A673 (cell line): ENCODE measurements around the gene DTNA. TPM values are rescaled to one million over a fixed set of nuclear protein-coding genes. Genes with fewer than 3 reads are reported as not detected.

Experiments used
- BruUV-seq: library from RNA; stranded (reverse); fragments of 400-500 nt; replicated peaks from 2 replicates; lab custom pipeline; 2021; lab: Mats Ljungman, UMichigan
- CTCF ChIA-PET: fragments of 300-600 bp; sonication (Branson Sonifier 250); formaldehyde crosslinking; loops from one replicate; lab custom pipeline; 2022; ENCODE audit warnings: antibody characterized with exemption; lab: Charles Lee
- POLR2A ChIA-PET: fragments of 300-600 bp; sonication (Branson Sonifier 250); formaldehyde crosslinking; loops from one replicate; lab custom pipeline; 2022; ENCODE audit warnings: antibody characterized with exemption; ENCODE audit not compliant: low non-redundant PET; lab: Charles Lee
- DNase-seq: peaks from one replicate; pipeline ENCODE4 v3.0.0-alpha.2; 2015; ENCODE audit warnings: low spot score
- H3K27ac ChIP-seq: fragments of 200-600 bp; sonication (generic); 2 replicates; pipeline ENCODE4 v1.5.1; 2016; ENCODE audit warnings: mixed run types, low read depth, mild to moderate bottlenecking, mixed read lengths, antibody characterized with exemption, low read length; ENCODE audit not compliant: poor library complexity, severe bottlenecking
- H3K27me3 ChIP-seq: fragments of 200-600 bp; sonication (generic); replicated peaks from 2 replicates; pipeline ENCODE4 v1.6.1; 2017; ENCODE audit warnings: mixed run types, low read depth, mild to moderate bottlenecking, mixed read lengths, antibody characterized with exemption, low read length; ENCODE audit not compliant: insufficient read depth, poor library complexity
- H3K36me3 ChIP-seq: fragments of 200-600 bp; sonication (generic); 2 replicates; pipeline ENCODE4 v1.6.1; 2016; ENCODE audit warnings: mixed run types, mild to moderate bottlenecking, mixed read lengths, antibody characterized with exemption, low read length; ENCODE audit not compliant: insufficient read depth, poor library complexity, severe bottlenecking
- H3K4me1 ChIP-seq: fragments of 200-600 bp; sonication (generic); 2 replicates; pipeline ENCODE4 v1.6.1; 2017; ENCODE audit warnings: mixed run types, mild to moderate bottlenecking, mixed read lengths, antibody characterized with exemption, low read length; ENCODE audit not compliant: insufficient read depth, poor library complexity, severe bottlenecking
- H3K4me3 ChIP-seq: fragments of 200-600 bp; sonication (generic); 2 replicates; pipeline ENCODE4 v1.5.1; 2016; ENCODE audit warnings: low read depth, mixed run types, mild to moderate bottlenecking, mixed read lengths, low read length; ENCODE audit not compliant: poor library complexity, severe bottlenecking
- H3K9me3 ChIP-seq: fragments of 200-600 bp; sonication (generic); 2 replicates; pipeline ENCODE4 v1.6.1; 2016; ENCODE audit warnings: mixed run types, low read depth, mild to moderate bottlenecking, mixed read lengths, antibody characterized with exemption, low read length; ENCODE audit not compliant: poor library complexity, severe bottlenecking
- EZH2 ChIP-seq: fragments of 200-600 bp; sonication (generic); IDR thresholded peaks from 2 replicates; pipeline ENCODE4 v1.6.1; 2017; ENCODE audit warnings: borderline replicate concordance, low read depth, mild to moderate bottlenecking, mixed read lengths, antibody characterized with exemption, low read length; ENCODE audit not compliant: poor library complexity, severe bottlenecking
- intact Hi-C: fragments of 100-400 bp; cut with micrococcal nuclease; formaldehyde crosslinking; loops from one replicate; pipeline ENCODE4 v1.10.0; 2022; ENCODE audit not compliant: unreplicated experiment
- total RNA-seq: library from RNA; stranded (reverse); gene quantifications from 2 replicates; pipeline ENCODE4 v1.2.3, GENCODE V29; 2021
- TF ChIP-seq, protein P1 (sequence below): fragments of 300-800, 200-600 bp; sonication (generic); conservative IDR thresholded peaks from 2 replicates; pipeline ENCODE4 v1.5.1; 2017; ENCODE audit warnings: low read depth, mild to moderate bottlenecking, antibody characterized with exemption, low read length, moderate library complexity, mixed read lengths

The DTNA gene
- total RNA-seq, 1 experiment from 2014 or later, result 18.6 TPM

DNA sequence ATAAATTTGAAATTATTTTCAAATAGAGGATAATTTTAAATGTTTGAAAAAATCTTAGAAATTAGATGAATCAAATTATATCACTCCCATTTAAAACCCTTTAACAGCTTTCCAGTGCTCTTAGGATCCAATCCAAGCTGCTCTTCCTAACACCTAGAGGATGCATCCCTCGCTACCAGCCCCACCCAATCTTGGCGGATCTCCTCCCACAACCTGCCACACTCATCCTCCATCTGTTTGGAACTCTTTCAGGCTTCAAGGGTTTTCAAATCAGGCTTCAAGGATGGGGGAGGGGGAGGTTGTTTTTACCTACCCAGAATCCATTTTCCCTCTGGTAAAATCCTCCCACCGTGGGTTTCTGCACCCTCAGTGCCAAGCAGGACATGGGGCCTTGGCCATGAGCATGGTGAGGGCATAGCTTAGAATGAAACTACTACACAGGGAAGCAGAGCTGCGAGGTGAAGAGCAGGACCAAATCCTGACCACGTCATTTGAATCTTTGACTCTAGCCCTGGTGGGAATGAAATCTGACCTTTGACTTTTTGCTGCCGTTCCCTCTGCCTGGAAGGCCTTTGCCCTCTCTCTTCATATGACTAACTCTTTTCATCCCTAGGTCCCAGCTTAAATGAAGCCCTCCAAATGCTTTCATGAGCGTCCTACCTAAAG, 218.1 kb downstream of the DTNA start:
- ChIA-PET CTCF (no interaction called here), POLR2A (no interaction called here)
- no peak for TF ChIP-seq EZH2
- TF ChIP-seq, protein P1, sequence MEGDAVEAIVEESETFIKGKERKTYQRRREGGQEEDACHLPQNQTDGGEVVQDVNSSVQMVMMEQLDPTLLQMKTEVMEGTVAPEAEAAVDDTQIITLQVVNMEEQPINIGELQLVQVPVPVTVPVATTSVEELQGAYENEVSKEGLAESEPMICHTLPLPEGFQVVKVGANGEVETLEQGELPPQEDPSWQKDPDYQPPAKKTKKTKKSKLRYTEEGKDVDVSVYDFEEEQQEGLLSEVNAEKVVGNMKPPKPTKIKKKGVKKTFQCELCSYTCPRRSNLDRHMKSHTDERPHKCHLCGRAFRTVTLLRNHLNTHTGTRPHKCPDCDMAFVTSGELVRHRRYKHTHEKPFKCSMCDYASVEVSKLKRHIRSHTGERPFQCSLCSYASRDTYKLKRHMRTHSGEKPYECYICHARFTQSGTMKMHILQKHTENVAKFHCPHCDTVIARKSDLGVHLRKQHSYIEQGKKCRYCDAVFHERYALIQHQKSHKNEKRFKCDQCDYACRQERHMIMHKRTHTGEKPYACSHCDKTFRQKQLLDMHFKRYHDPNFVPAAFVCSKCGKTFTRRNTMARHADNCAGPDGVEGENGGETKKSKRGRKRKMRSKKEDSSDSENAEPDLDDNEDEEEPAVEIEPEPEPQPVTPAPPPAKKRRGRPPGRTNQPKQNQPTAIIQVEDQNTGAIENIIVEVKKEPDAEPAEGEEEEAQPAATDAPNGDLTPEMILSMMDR, result no peak
- no peaks in the 10 kb centered on the region for H3K27me3 ChIP-seq
- DNase-seq, result no peak
- no peaks in the 10 kb centered on the region for H3K4me1 ChIP-seq
- intact Hi-C loops, result no loop called here
- no TSS peak for BruUV-seq
- no peak overlapping the region for H3K4me3 ChIP-seq
- no peak overlapping the region for H3K27ac ChIP-seq
- no peaks in the 10 kb centered on the region for H3K36me3 ChIP-seq
- H3K9me3 ChIP-seq, result no peaks in the 10 kb centered on the region

DNA sequence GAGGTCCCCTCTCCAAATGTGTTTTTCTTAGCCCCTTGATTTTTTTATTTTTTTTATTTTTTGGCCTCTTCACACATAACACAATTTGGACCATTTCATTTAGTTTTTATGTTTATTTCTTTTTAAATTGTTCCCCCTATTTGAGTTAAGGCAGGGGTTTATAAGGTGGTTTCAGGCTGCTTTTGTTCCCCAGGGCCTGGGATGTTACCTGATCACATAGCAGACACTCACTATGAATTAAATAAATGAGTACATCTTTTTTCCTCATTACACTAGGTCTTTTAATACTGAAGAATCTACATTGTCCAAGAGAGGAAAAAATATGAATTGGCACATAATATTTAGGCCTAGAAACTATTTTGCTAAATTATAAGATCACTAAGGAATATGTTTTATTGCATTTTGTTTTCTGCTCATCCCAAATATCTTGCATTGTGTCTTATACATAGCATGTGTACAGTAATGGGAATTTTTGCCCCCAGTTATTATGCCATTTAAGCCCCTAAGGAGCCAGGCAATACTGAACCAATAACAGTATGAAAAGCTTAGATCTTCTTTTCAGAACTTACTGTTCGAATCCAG, 218.7 kb downstream of the DTNA start:
- no peak for DNase-seq
- H3K4me3 ChIP-seq, result no peak overlapping the region
- H3K36me3 ChIP-seq, result no peaks in the 10 kb centered on the region
- no TSS peak for BruUV-seq
- TF ChIP-seq, protein P1, result no peak
- TF ChIP-seq EZH2, result no peak
- no peaks in the 10 kb centered on the region for H3K27me3 ChIP-seq
- intact Hi-C loops, result no loop called here
- H3K27ac ChIP-seq, result no peak overlapping the region
- no peaks in the 10 kb centered on the region for H3K9me3 ChIP-seq
- no peaks in the 10 kb centered on the region for H3K4me1 ChIP-seq
- ChIA-PET POLR2A (no interaction called here), CTCF (no interaction called here)

DNA sequence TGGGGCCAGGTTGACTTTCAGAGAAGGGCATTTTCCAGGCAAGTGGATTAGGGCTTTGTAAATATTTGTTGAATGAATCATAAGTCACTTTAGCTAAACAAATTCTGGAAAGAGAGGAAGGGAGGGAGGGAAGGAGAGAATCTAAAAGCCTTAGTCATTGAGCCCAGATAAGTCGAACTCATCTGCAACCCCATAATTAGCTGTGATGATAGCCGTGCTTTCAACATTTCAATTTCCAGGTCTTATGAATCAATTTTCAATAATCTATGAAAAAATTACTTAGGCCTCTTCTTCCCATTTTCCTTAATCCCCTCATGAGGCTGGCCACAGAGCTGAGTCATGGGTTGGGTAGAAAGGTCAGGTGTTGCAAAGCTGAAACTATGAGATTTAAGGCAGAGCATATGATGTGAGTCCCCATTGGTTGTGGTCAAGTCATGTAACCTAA, 219.3 kb downstream of the DTNA start:
- BruUV-seq, result no TSS peak
- Histone ChIP-seq H3K4me3 (no peak overlapping the region), H3K27ac (no peak overlapping the region), H3K9me3 (no peaks in the 10 kb centered on the region), H3K36me3 (no peaks in the 10 kb centered on the region), H3K27me3 (no peaks in the 10 kb centered on the region), H3K4me1 (no peaks in the 10 kb centered on the region)
- ChIA-PET CTCF (no interaction called here), POLR2A (no interaction called here)
- TF ChIP-seq EZH2, result no peak
- TF ChIP-seq, protein P1, result no peak
- DNase-seq, result peak; percentile 24
- intact Hi-C loops, result no loop called here
